Cardiac septum (tissue), 1 donor: ENCODE measurements around the gene ATP6AP2. TPM values are rescaled to one million over a fixed set of nuclear protein-coding genes. Genes with fewer than 3 reads are reported as not detected.
"Not testable (repeated sequence)": the region's sequence is repeated elsewhere in the genome, so short reads cannot be mapped to it uniquely, and the experiment has no call there.

Experiments used
- DNase-seq: peaks from one replicate; pipeline ENCODE4 v3.0.0-alpha.2; 2020; ENCODE audit warnings: low spot score
- intact Hi-C: fragments of 100-400 bp; cut with DNase I; formaldehyde crosslinking; loops from one replicate; pipeline ENCODE4 v1.14.0; 2022
- total RNA-seq: library from RNA; stranded (reverse); fragmentation: NEBNext Ultra II Directional; extraction: Animal tissue kit (Norgen Biotek cat#: 25700); gene quantifications from one replicate; pipeline ENCODE4 v1.2.1, GENCODE V29; 2021
- donor health status: DM: no; HTN: no; CAD: no.

The ATP6AP2 gene
- total RNA-seq, 1 donor from 2014 or later, result 43.7 TPM

GRCh38 chrX:40571600-40571999, 9.2 kb upstream of the ATP6AP2 start:
- intact Hi-C loops, result no loop called here
- no peak for DNase-seq

GRCh38 chrX:40573763-40574162, 7.0 kb upstream of the ATP6AP2 start:
- intact Hi-C loops, result no loop called here
- DNase-seq, result no peak

- intact Hi-C loops, DNase-seq: not testable (repeated sequence)
Observed at GRCh38 chrX:40575411-40575810, 5.4 kb upstream of the ATP6AP2 start.

GRCh38 chrX:40576291-40576690, 4.5 kb upstream of the ATP6AP2 start:
- intact Hi-C loops, result no loop called here

GRCh38 chrX:40578039-40578695, 2.6 kb upstream of the ATP6AP2 start:
- no peak for DNase-seq
- intact Hi-C loops, result no loop called here

More at GRCh38 chrX:40576291-40576690, 4.5 kb upstream of the ATP6AP2 start:
- DNase-seq, result no peak

GRCh38 chrX:40579141-40579540, 1.6 kb upstream of the ATP6AP2 start:
- intact Hi-C loops, result no loop called here
- DNase-seq, result no peak

- intact Hi-C loops, result no loop called here
- no peak for DNase-seq
Observed at GRCh38 chrX:40579900-40580536, 752 bp upstream of the ATP6AP2 start.

- intact Hi-C loops, result no loop called here
- no peak for DNase-seq
Observed at GRCh38 chrX:40581336-40581920, 658 bp downstream of the ATP6AP2 start.

GRCh38 chrX:40582178-40582577, 1.4 kb downstream of the ATP6AP2 start:
- DNase-seq, intact Hi-C loops: not testable (repeated sequence)

- DNase-seq, result no peak
- intact Hi-C loops, result no loop called here
Observed at GRCh38 chrX:40582811-40583210, 2.0 kb downstream of the ATP6AP2 start.

- intact Hi-C loops, DNase-seq: not testable (repeated sequence)
Observed at GRCh38 chrX:40587623-40588022, 6.9 kb downstream of the ATP6AP2 start.

- not testable (repeated sequence) for DNase-seq
Observed at GRCh38 chrX:40589616-40590321, 9.0 kb downstream of the ATP6AP2 start.

GRCh38 chrX:40603446-40603845, 22.7 kb downstream of the ATP6AP2 start:
- intact Hi-C loops, result no loop called here
- no peak for DNase-seq

More at GRCh38 chrX:40589616-40590321, 9.0 kb downstream of the ATP6AP2 start:
- intact Hi-C loops, result not testable (repeated sequence)

GRCh38 chrX:40607381-40607780, 26.6 kb downstream of the ATP6AP2 start:
- intact Hi-C loops, result no loop called here
- no peak for DNase-seq

- DNase-seq, result no peak
- intact Hi-C loops, result no loop called here
Observed at GRCh38 chrX:40612511-40612910, 31.7 kb downstream of the ATP6AP2 start.

- no peak for DNase-seq
- intact Hi-C loops, result no loop called here
Observed at GRCh38 chrX:40615976-40616375, 35.2 kb downstream of the ATP6AP2 start.

- intact Hi-C loops, result no loop called here
- DNase-seq, result no peak
Observed at GRCh38 chrX:40617566-40617965, 36.8 kb downstream of the ATP6AP2 start.

- intact Hi-C loops, result no loop called here
Observed at GRCh38 chrX:40622479-40623138, 41.8 kb downstream of the ATP6AP2 start.

GRCh38 chrX:40623139-40623536, 42.4 kb downstream of the ATP6AP2 start, which contains the start of gene MPC1L:
MPC1L (plus strand) TSS chrX:40623428; CDS start chrX:40623566, 138 bp downstream.
- no peak for DNase-seq

More at GRCh38 chrX:40622479-40623138, 41.8 kb downstream of the ATP6AP2 start:
- no peak for DNase-seq

GRCh38 chrX:40623665-40624064, 42.9 kb downstream of the ATP6AP2 start:
- DNase-seq, result no peak
- intact Hi-C loops, result no loop called here

More at GRCh38 chrX:40623139-40623536, 42.4 kb downstream of the ATP6AP2 start, which contains the start of gene MPC1L:
- intact Hi-C loops, result no loop called here
